Measurements from ENCODE around the gene RNF145.

The RNF145 gene

GRCh38 chr5:159207222-159207685 lies 2.1 kb downstream of the RNF145 start:
- DNase-seq (ENCODE audit: low spot score): no peak
- in situ Hi-C loops (cut with MboI; ENCODE audit: low pct_unique_long_range_greater_than_20kb, low sequenced_read_pairs, unreplicated experiment): no loop called here
- no peak for TF ChIP-seq CTCF (IDR thresholded peaks at IDR 0.05; ENCODE audit: extremely low read depth, insufficient read depth, missing control alignments)

- no peak for DNase-seq (ENCODE audit: low spot score)
- in situ Hi-C loops (cut with MboI; ENCODE audit: low pct_unique_long_range_greater_than_20kb, low sequenced_read_pairs, unreplicated experiment): no loop called here
- TF ChIP-seq CTCF (IDR thresholded peaks at IDR 0.05; ENCODE audit: extremely low read depth, insufficient read depth, missing control alignments): no peak
These were observed 2.5 kb downstream of the RNF145 start for GRCh38 chr5:159206818-159207217.

GRCh38 chr5:159206368-159206767 lies 3.0 kb downstream of the RNF145 start:
- DNase-seq (ENCODE audit: low spot score): no peak

GRCh38 chr5:159203351-159203750 lies 6.0 kb downstream of the RNF145 start:
- no peak for TF ChIP-seq CTCF (IDR thresholded peaks at IDR 0.05; ENCODE audit: extremely low read depth, insufficient read depth, missing control alignments)
- in situ Hi-C loops (cut with MboI; ENCODE audit: low pct_unique_long_range_greater_than_20kb, low sequenced_read_pairs, unreplicated experiment): no loop called here
- no peak for DNase-seq (ENCODE audit: low spot score)

More at GRCh38 chr5:159206368-159206767, 3.0 kb downstream of the RNF145 start:
- no peak for TF ChIP-seq CTCF (IDR thresholded peaks at IDR 0.05; ENCODE audit: extremely low read depth, insufficient read depth, missing control alignments)
- in situ Hi-C loops (cut with MboI; ENCODE audit: low pct_unique_long_range_greater_than_20kb, low sequenced_read_pairs, unreplicated experiment): no loop called here

- in situ Hi-C loops (cut with MboI; ENCODE audit: low pct_unique_long_range_greater_than_20kb, low sequenced_read_pairs, unreplicated experiment): no loop called here
- TF ChIP-seq CTCF (IDR thresholded peaks at IDR 0.05; ENCODE audit: extremely low read depth, insufficient read depth, missing control alignments): no peak
- no peak for DNase-seq (ENCODE audit: low spot score)
These were observed 7.2 kb downstream of the RNF145 start for GRCh38 chr5:159202151-159202550.

DNA sequence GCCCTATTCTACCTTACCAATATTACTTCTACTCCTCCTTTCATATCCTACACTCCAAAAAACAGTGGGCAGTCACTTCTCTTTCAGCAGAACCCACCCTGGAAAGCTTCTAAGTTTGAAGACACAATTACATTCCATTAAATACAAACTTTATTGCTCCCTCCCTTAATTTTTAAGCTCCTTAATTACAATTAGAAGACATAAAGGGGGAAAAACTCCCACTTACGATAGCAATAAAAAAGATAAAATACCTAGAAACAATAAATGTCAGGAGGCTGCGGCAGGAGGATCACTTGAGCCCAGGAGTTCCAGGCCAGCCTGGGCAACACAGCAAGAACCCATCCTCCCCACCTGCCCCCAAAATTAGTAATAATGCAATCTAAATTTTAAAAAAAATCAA lies 9.6 kb downstream of the RNF145 start:
- in situ Hi-C loops (cut with MboI; ENCODE audit: low pct_unique_long_range_greater_than_20kb, low sequenced_read_pairs, unreplicated experiment): no loop called here
- TF ChIP-seq CTCF (IDR thresholded peaks at IDR 0.05; ENCODE audit: extremely low read depth, insufficient read depth, missing control alignments): no peak
- no peak for DNase-seq (ENCODE audit: low spot score)

DNA sequence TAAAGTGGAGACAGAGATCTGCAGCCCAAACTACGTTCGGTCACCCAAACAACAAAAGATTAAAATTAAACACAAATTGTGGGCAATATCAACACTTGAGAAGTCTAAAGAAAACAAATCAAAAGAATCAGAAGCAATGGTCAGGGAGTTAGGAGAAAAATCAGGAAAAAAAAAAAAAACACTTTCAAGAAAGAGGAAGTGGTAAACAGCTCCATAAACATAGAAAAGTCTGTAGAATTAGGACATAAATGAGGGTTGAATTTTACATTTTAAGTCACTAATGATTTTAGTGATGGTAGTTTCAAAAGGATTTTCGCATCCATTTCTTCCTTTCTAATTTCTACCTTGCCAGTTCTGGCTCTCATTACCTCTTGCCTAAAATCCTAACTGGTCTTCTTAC lies 10.1 kb downstream of the RNF145 start:
- no peak for TF ChIP-seq CTCF (IDR thresholded peaks at IDR 0.05; ENCODE audit: extremely low read depth, insufficient read depth, missing control alignments)
- no peak for DNase-seq (ENCODE audit: low spot score)
- in situ Hi-C loops (cut with MboI; ENCODE audit: low pct_unique_long_range_greater_than_20kb, low sequenced_read_pairs, unreplicated experiment): no loop called here

All from GM13977 (cell line).